GM06990 (cell line): Measurements from ENCODE around the gene MAML1.

Experiments
- DNase-seq: peaks from one replicate; pipeline ENCODE4 v3.0.0-alpha.2; 2011; ENCODE audit not compliant: insufficient read length; ENCODE audit errors: extremely low read depth
- H3K27me3 ChIP-seq: replicated peaks from 2 replicates; pipeline ENCODE4 v1.6.0; 2011; ENCODE audit warnings: low read length; ENCODE audit not compliant: control insufficient read depth, insufficient read depth
- H3K36me3 ChIP-seq: 2 replicates; pipeline ENCODE4 v1.5.1; 2011; ENCODE audit warnings: low read length; ENCODE audit not compliant: control insufficient read depth, insufficient read depth
- H3K4me3 ChIP-seq: replicated peaks from 2 replicates; pipeline ENCODE4 v1.5.1; 2011; ENCODE audit warnings: low read depth, mild to moderate bottlenecking, control low read depth, low read length
- CTCF ChIP-seq: IDR thresholded peaks from 2 replicates; pipeline ENCODE4 v1.5.1; 2011; ENCODE audit warnings: low read length, control low read depth, mild to moderate bottlenecking, inconsistent platforms; ENCODE audit not compliant: insufficient read depth, poor library complexity, severe bottlenecking

Gene MAML1

GRCh38 chr5:179824745-179825112 is 92.1 kb downstream of the MAML1 start:
- no peak for DNase-seq
- Histone ChIP-seq H3K36me3 (peaks cover 33% of the 10 kb centered on the region), H3K27me3 (no peaks in the 10 kb centered on the region), H3K4me3 (no peak overlapping the region)
- no peak for TF ChIP-seq CTCF

GRCh38 chr5:179825655-179826182 is 93.1 kb downstream of the MAML1 start:
- DNase-seq = no peak
- no peak for TF ChIP-seq CTCF
- peaks cover 34% of the 10 kb centered on the region for H3K36me3 ChIP-seq

More at GRCh38 chr5:179825655-179826182, 93.1 kb downstream of the MAML1 start:
- Histone ChIP-seq H3K27me3 (no peaks in the 10 kb centered on the region), H3K4me3 (no peak overlapping the region)
